Stomach (tissue), 4 donors: ENCODE results near the gene PACS2.
"Not testable (repeated sequence)": the region's sequence is repeated elsewhere in the genome, so short reads cannot be mapped to it uniquely, and the experiment has no call there.

Experiments
- CTCF ChIP-seq, 7 experiments: fragments of 450-650 bp in 4 of 7; fragments of 200-600 bp in 3 of 7; sonication (generic) in 3 of 7; IDR thresholded peaks; one replicate each; pipeline ENCODE4 v1.5.1; 2016 to 2019; ENCODE audit warnings: antibody characterized with exemption in 7 of 7, control low read depth in 2 of 7, mild to moderate bottlenecking in 1 of 7
- EP300 ChIP-seq: sonication (generic); formaldehyde crosslinking; IDR thresholded peaks from one replicate; pipeline ENCODE4 v1.6.1; 2017; ENCODE audit warnings: antibody characterized with exemption
- POLR2A ChIP-seq, 4 donors: fragments of 450-650 bp; IDR thresholded peaks; one replicate each; pipeline ENCODE4 v1.6.1; 2016; ENCODE audit warnings: antibody characterized with exemption in 4 of 4, control low read depth in 2 of 4, mild to moderate bottlenecking in 1 of 4, moderate library complexity in 1 of 4
- POLR2AphosphoS5 ChIP-seq, 3 donors: sonication (generic); formaldehyde crosslinking; IDR thresholded peaks; one replicate each; pipeline ENCODE4 v1.6.1; 2016; ENCODE audit warnings: antibody characterized with exemption in 3 of 3

GRCh38 chr14:105288936-105289335 lies 25.6 kb upstream of the PACS2 start:
- TF ChIP-seq CTCF (IDR thresholded peaks at IDR 0.05); EP300; POLR2AphosphoS5 (IDR thresholded peaks at IDR 0.05); POLR2A (IDR thresholded peaks at IDR 0.05): not testable (repeated sequence)
